Neural progenitor cell (in vitro differentiated cells): ENCODE measurements around the gene TLK1.

ENCODE experiments used
- EZH2 ChIP-seq: fragments of 200-600 bp; sonication (generic); IDR thresholded peaks from 2 replicates; pipeline ENCODE4 v1.6.1; 2017; ENCODE audit warnings: antibody characterized with exemption, mild to moderate bottlenecking, moderate library complexity
- TF ChIP-seq, protein P1 (sequence below): fragments of 200-600 bp; sonication (generic); IDR thresholded peaks from 2 replicates; pipeline ENCODE4 v1.5.1; 2017; ENCODE audit warnings: antibody characterized with exemption, mild to moderate bottlenecking

DNA sequence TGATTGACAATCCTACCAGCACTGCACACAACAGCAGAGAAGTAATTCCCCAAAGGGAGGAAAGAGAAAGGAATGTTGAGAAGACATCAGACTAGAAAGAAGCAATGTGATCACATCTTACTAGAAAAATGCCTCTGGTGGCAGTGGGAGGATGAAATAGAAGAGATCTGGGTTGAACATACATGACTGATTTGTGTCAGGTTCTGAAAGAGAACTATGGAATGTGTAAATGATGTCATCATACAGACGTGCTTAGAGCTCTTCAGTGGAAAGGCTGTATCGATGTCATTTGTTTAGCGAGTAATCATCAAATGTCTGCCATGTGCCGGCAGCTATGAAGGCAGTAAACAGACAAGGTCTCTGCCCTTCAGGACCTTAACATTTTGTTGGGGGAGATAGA is 206.8 kb downstream of the TLK1 start:
- TF ChIP-seq EZH2, result no peak
- TF ChIP-seq, protein P1, sequence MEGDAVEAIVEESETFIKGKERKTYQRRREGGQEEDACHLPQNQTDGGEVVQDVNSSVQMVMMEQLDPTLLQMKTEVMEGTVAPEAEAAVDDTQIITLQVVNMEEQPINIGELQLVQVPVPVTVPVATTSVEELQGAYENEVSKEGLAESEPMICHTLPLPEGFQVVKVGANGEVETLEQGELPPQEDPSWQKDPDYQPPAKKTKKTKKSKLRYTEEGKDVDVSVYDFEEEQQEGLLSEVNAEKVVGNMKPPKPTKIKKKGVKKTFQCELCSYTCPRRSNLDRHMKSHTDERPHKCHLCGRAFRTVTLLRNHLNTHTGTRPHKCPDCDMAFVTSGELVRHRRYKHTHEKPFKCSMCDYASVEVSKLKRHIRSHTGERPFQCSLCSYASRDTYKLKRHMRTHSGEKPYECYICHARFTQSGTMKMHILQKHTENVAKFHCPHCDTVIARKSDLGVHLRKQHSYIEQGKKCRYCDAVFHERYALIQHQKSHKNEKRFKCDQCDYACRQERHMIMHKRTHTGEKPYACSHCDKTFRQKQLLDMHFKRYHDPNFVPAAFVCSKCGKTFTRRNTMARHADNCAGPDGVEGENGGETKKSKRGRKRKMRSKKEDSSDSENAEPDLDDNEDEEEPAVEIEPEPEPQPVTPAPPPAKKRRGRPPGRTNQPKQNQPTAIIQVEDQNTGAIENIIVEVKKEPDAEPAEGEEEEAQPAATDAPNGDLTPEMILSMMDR, result no peak
